Measurements from ENCODE around the gene TTF2.

DNA sequence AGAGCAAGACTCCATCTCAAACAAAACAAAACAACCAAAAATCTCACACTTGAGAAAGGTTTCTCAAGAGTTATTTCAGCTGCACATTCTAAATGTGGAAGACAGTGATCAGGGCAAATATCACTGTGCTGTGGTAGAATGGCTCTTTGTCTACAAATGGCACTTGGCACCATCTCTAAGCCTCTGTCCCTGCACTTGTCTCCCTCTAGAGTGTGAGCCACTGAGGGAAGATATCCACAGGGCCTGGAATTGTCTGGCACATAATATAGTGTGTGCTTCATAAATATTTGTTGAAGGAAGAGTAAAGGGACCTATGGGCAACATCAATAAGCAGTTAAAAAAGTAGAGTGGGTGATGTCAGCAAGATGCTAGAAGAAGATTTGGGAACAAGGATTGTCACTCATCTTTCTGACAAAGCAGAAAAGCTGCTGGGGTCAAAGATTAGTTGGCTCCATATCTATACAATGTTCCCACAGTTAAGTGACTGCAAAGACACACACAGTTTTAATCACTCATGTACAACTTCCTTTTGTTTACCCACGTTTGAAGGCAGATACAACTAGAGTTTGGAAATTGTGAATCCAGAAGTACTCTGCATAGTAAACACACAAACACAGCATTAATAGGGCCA is 39.5 kb upstream of the TTF2 start:
- TF ChIP-seq, protein P1, sequence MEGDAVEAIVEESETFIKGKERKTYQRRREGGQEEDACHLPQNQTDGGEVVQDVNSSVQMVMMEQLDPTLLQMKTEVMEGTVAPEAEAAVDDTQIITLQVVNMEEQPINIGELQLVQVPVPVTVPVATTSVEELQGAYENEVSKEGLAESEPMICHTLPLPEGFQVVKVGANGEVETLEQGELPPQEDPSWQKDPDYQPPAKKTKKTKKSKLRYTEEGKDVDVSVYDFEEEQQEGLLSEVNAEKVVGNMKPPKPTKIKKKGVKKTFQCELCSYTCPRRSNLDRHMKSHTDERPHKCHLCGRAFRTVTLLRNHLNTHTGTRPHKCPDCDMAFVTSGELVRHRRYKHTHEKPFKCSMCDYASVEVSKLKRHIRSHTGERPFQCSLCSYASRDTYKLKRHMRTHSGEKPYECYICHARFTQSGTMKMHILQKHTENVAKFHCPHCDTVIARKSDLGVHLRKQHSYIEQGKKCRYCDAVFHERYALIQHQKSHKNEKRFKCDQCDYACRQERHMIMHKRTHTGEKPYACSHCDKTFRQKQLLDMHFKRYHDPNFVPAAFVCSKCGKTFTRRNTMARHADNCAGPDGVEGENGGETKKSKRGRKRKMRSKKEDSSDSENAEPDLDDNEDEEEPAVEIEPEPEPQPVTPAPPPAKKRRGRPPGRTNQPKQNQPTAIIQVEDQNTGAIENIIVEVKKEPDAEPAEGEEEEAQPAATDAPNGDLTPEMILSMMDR (IDR thresholded peaks at IDR 0.05) = no peak
- TF ChIP-seq EP300 (IDR thresholded peaks at IDR 0.05) (no peak), POLR2AphosphoS5 (IDR thresholded peaks at IDR 0.05) (no peak)

Measured in sigmoid colon (tissue), 4 donors.